GM12873 (cell line): ENCODE data around the gene CDK14.

ENCODE experiments used
- CTCF ChIP-seq: IDR thresholded peaks from 2 replicates; pipeline ENCODE4 v1.5.1; 2012; ENCODE audit warnings: low read depth, mild to moderate bottlenecking, moderate library complexity, low read length, control low read depth; ENCODE audit not compliant: insufficient read depth; ENCODE audit errors: missing control alignments

The CDK14 gene

GRCh38 chr7:91193141-91193540 is 597.0 kb downstream of the CDK14 start:
- no peak for TF ChIP-seq CTCF

- TF ChIP-seq CTCF = no peak
Observed at GRCh38 chr7:91194841-91195240, 598.7 kb downstream of the CDK14 start.

- TF ChIP-seq CTCF = no peak
Observed at GRCh38 chr7:91196058-91196457, 599.9 kb downstream of the CDK14 start.

DNA sequence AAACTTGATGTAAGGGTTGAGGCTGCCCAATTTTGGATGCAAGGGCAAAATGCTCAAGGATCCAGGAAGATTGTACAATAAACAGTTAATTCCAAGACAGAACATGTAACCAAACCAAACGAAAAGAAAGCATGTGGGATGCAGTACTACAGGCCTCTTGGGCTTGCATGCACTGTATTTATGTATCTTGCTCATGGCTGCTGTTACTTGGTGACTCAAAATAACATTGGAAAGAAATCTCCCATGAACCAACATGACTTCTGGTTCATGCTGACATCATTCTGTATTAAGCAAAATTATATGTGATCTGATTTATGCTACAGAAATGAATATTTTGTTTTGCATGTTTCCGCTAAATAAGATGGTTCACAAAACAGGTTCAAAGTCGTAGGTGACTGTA is 602.2 kb downstream of the CDK14 start:
- no peak for TF ChIP-seq CTCF

GRCh38 chr7:91199601-91200000 is 603.5 kb downstream of the CDK14 start:
- TF ChIP-seq CTCF = no peak

DNA sequence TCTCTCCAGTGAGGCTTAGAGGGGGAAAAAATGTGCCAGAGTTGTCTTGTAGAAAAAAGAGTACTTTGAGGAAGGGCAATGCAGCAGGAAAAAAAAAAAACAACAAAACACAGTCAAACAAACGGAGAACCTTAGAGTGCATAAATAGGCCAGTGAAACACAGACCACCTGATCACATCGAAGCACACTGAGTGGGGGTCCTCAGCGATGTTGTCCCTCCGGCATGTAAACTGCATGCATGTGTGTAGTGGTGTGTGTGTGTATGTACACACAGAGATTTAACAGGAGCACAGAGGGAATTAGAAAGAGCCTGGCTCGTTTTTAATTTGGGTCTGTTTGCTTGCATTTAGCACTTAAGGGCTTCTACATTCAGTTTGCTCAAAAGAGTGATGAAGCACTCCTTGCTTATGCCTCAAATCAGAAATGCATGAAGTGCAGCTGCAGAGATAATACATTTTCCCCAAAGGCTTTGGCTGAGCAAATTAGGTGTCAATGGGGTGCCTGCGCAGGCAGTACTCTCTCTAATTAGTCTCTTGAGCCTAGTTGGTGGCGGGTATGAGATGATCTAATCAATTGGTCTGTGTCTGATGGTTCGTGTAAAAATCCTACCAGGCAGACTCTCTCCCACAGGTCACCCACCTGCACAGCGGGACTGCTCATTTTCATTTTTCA is 605.5 kb downstream of the CDK14 start:
- no peak for TF ChIP-seq CTCF

DNA sequence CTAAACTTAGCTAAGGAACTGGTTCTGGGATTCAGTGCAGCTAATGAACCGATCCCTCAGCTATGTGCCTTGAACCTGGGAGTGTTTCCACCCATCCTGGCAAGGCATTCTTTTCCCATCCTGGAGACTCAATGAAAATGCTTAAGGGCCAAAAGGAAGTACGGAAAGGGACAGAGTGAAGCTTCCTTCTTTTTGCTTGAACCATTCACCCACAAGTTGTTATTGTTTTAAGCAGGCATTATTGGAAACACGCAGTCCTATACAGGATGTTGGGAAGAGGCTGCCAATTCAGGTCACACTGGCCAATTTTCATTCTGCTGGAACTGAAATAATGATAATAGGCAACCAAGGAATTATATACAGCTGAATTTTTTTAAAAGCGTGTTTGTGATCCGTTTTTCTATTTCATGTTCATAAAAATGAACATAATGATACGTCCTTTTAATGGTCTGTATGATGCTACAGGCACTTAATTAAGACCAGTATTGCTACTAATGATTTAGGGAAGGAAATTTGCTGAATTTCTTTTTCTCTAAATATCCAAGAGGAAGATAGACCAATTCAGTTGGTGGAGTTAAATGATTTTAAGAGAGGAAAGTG is 610.3 kb downstream of the CDK14 start:
- TF ChIP-seq CTCF = no peak
